Esophagus squamous epithelium (tissue), 4 donors: ENCODE results near the gene DCC.

Experiments used
- POLR2A ChIP-seq, 4 donors: fragments of 450-650 bp; IDR thresholded peaks; one replicate each; pipeline ENCODE4 v1.6.1; 2017; ENCODE audit warnings: antibody characterized with exemption in 4 of 4, mild to moderate bottlenecking in 4 of 4, moderate library complexity in 3 of 4
- TF ChIP-seq, protein P1 (sequence below), 6 experiments: fragments of 450-650 bp in 4 of 6; fragments of 200-600 bp in 2 of 6; sonication (generic) in 2 of 6; IDR thresholded peaks; one replicate each; pipeline ENCODE4 v1.5.1; 2016 to 2019; ENCODE audit warnings: antibody characterized with exemption in 6 of 6, mild to moderate bottlenecking in 4 of 6, moderate library complexity in 4 of 6

DNA sequence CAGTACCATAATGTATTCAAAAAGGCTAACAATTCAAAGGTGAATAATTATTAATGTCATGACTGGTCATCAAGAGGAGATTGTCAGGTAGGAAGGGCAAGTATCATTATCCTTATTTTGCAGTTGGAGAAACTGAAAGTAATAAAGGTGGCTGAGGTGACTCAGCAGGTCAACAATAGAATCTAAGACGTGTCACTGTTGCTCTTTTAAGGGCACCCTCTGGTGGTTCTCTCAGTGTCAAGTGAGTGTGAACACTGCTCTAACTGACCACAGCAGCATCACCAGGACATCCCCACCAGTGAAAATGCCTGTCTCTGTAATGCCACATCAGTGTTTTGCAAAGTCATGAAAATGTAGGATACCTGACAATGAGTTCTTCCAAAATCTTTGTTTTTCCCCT is 69.7 kb downstream of the DCC start:
- TF ChIP-seq, protein P1, sequence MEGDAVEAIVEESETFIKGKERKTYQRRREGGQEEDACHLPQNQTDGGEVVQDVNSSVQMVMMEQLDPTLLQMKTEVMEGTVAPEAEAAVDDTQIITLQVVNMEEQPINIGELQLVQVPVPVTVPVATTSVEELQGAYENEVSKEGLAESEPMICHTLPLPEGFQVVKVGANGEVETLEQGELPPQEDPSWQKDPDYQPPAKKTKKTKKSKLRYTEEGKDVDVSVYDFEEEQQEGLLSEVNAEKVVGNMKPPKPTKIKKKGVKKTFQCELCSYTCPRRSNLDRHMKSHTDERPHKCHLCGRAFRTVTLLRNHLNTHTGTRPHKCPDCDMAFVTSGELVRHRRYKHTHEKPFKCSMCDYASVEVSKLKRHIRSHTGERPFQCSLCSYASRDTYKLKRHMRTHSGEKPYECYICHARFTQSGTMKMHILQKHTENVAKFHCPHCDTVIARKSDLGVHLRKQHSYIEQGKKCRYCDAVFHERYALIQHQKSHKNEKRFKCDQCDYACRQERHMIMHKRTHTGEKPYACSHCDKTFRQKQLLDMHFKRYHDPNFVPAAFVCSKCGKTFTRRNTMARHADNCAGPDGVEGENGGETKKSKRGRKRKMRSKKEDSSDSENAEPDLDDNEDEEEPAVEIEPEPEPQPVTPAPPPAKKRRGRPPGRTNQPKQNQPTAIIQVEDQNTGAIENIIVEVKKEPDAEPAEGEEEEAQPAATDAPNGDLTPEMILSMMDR (IDR thresholded peaks at IDR 0.05): no peak
- TF ChIP-seq POLR2A (IDR thresholded peaks at IDR 0.05): no peak
